NT2/D1 (cell line): Measurements from ENCODE around the gene IQGAP3.

Experiments used
- SUZ12 ChIP-seq: IDR thresholded peaks from 2 replicates; pipeline ENCODE4 v1.6.1; 2011; ENCODE audit not compliant: insufficient read length, insufficient read depth; ENCODE audit errors: extremely low read depth
- YY1 ChIP-seq: IDR thresholded peaks from 2 replicates; pipeline ENCODE4 v1.6.1; 2011; ENCODE audit not compliant: insufficient read length, insufficient read depth
- ZNF274 ChIP-seq: IDR thresholded peaks from 2 replicates; pipeline ENCODE4 v1.6.1; 2011; ENCODE audit warnings: mild to moderate bottlenecking, low read depth, low read length

DNA sequence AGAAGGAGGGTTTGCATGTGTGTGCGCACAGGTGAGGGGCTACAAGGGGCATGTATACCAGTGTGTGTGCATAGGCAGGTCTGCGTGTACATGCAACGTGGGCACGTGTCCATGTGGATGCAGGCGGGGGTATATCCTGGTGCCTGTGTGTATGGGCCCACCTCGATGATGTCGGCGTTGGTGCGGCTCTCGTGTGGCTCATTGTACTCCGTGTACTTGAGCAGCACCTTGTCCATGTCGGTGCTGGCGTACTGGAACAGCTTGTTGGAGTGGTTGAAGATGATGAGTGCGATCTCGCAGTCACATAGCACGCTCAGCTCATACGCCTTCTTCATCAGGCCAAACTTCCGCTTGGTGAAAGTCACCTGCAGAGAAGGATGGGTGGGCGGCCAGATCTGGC lies 90.1 kb downstream of the IQGAP3 start:
- TF ChIP-seq ZNF274 (no peak), YY1 (no peak), SUZ12 (no peak)
